HFF-Myc (cell line): ENCODE measurements around the gene ZNF25.
A peak's percentile ranks its signal among the peaks of the same experiment; 100 is the strongest.
"Not testable (repeated sequence)": the region's sequence is repeated elsewhere in the genome, so short reads cannot be mapped to it uniquely, and the experiment has no call there.

Source experiments
- DNase-seq: peaks from one replicate; pipeline ENCODE4 v3.0.0-alpha.2; 2011; ENCODE audit warnings: low read depth; ENCODE audit errors: extremely low read depth
- H3K4me3 ChIP-seq: replicated peaks from 2 replicates; pipeline ENCODE4 v1.5.1; 2011; ENCODE audit warnings: low read depth, mild to moderate bottlenecking, control low read depth, low read length
- TF ChIP-seq, protein P1 (sequence below): IDR thresholded peaks from 2 replicates; pipeline ENCODE4 v1.5.1; 2012; ENCODE audit warnings: mild to moderate bottlenecking, low read depth, low read length, control low read depth; ENCODE audit errors: missing control alignments

ZNF25 gene

DNA sequence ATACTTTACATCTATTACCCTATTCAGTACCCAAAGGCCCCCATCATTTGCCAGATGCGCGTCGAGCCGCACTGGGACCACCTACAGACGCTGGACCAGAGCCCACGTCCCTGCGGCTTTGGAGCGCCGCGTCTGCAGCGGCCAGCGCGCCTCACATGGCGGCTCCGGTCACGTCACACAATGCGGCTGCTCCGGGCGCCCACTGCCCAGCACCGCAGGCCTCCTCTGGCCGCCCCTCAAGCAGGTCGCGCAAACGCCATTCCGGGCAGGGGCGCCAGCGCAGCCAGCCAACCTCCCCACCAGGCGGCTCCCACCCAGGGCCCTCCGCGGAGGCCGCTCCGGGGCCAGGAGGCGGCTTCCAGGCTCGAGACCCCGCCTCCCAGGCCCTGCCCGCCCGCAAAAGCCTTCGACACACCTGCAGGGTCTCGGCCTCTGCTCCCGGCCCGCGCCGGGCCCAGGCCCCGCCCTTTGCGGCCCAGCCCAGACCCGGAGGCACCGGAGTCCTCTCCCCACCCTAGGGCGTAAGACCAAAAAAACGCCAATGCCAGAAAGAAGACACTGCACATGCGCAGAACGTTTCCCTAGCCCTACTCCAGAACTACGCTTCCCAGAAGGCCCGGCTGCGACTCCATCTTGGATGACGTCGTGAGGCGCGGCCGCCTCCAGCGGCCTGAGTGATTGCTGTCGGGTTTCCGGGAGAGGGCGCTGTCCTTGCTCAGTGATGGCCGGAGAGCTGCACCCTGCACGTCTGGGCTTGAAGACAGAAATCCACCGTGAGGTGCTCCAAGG lies at the start of gene ZNF25:
TSS of gene ZNF25 (minus strand) at position 557 of the 789 bp plus-strand sequence. CDS start 4,925 bp downstream, outside the sequence.
- DNase-seq, result peak; percentile 98
- peak within 1 kb of the TSS; percentile 66 for H3K4me3 ChIP-seq
- TF ChIP-seq, protein P1, sequence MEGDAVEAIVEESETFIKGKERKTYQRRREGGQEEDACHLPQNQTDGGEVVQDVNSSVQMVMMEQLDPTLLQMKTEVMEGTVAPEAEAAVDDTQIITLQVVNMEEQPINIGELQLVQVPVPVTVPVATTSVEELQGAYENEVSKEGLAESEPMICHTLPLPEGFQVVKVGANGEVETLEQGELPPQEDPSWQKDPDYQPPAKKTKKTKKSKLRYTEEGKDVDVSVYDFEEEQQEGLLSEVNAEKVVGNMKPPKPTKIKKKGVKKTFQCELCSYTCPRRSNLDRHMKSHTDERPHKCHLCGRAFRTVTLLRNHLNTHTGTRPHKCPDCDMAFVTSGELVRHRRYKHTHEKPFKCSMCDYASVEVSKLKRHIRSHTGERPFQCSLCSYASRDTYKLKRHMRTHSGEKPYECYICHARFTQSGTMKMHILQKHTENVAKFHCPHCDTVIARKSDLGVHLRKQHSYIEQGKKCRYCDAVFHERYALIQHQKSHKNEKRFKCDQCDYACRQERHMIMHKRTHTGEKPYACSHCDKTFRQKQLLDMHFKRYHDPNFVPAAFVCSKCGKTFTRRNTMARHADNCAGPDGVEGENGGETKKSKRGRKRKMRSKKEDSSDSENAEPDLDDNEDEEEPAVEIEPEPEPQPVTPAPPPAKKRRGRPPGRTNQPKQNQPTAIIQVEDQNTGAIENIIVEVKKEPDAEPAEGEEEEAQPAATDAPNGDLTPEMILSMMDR, result peak; percentile 96

DNA sequence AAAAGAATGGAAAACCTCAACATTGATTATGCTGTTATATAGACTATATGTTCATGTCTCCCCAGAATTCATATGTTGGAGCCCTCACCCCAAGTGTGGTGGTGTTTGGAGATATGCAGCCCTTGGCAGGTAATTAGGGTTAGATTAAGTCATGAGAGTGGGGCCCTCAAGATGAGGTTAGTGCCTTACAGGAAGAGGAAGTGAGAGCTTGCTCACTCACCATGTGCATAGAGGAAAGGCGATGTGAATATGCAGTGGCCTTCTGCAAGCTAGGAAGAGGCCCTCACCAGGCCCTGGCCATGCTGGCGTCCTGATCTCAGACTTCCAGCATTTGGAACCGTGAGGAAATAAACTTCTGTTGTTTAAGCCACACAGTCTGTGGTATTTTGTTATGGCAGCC lies 48.8 kb upstream of the ZNF25 start:
- DNase-seq, result no peak
- TF ChIP-seq, protein P1, result no peak

DNA sequence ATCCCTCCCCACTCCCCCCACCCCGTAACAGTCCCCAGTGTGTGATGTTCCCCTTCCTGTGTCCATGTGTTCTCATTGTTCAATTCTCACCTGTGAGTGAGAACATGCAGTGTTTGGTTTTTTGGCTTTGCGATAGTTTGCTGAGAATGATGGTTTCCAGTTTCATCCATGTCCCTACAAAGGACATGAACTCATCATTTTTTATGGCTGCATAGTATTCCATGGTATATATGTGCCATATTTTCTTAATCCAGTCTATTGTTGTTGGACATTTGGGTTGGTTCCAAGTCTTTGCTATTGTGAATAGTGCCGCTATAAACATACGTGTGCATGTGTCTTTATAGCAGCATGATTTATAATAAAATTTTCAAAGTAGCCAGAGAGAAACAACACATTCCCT lies 42.7 kb upstream of the ZNF25 start:
- not testable (repeated sequence) for H3K4me3 ChIP-seq

More for the DNA sequence above, 48.8 kb upstream of the ZNF25 start:
- no peak overlapping the region for H3K4me3 ChIP-seq

DNA sequence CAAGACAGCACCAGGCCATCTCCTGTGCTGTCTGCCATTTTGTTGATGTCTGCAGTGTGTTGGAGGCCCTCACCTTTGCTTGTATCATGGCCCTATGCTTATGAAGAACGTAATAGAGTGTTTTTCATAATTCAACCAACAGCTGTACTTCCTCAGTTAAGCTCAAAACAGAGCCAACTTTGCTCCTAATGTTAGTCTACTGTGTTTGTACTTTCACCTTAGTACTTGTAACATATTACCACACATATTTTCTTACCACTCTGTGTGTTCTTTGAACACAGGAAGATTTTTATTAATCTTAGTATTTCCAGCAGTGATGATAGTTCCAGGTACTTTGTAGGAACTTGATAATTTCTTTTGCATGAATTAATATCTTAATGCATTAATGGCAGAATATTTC lies 39.9 kb upstream of the ZNF25 start:
- no peak overlapping the region for H3K4me3 ChIP-seq
- DNase-seq, result no peak
- TF ChIP-seq, protein P1, result no peak

More for the DNA sequence above, 42.7 kb upstream of the ZNF25 start:
- DNase-seq, result not testable (repeated sequence)

DNA sequence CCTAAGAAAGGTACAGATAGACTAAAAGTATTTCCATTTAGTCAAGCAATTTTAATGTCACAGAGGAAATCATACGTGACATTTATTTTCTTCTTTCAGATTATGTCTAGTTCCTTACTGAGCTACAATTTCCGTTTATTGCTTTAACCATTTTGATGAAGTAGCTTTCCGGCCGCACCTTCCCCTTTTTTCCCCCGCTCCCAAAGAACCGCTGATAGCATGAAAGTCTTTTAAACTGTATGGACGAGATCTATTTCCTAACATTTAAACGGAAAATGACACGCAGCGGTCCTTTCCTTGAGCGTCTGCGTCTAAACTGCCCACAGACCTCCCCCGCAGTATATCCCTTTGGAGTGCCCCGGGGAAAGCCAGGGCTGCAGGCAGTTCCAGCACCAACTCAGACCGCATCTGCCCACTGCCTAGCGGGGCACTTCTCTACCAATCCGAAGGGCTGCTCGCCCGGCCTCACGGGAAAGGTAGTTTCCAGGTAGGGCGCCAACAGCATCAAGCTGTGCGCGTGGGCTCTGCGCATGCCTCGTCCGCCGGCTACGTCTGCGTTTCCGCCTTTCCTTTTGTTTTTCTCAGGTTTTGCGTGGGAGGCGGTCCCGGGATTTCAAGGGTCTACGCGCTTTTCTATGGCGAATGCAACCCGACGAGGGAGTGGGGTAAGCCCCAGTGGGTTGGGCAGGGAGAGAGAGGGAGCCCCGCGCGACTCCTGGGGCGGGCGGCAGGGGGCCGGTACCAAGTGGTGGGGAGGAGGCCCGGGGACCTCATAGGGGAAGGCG lies 33.9 kb upstream of the ZNF25 start, which contains the start of gene ZNF33A:
TSS of gene ZNF33A (plus strand) at position 557 of the 785 bp plus-strand sequence. CDS start 1,667 bp downstream, outside the sequence.
- DNase-seq, result peak; percentile 74
- peak within 1 kb of the TSS; percentile 51 for H3K4me3 ChIP-seq
- TF ChIP-seq, protein P1, result no peak

DNA sequence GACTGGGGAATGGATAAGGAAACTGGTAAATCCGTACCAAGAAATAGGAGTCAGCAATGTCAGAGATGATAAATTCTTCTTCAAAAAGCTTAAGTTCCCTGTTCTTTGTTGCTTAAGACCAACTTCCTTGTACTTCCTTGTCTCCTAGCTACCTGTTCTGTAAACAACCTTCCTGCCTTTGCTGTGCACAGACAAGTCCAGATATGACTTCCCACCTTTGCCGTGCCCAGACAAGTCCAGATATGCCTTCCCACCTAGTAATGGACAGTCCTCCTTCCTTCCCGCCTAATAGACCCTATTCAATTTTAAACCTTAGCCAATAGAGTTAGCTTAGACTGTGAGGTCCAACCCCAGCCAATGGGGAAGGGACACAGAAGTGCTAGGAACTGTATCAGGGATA lies 31.5 kb upstream of the ZNF25 start:
- TF ChIP-seq, protein P1, result no peak
- no peak overlapping the region for H3K4me3 ChIP-seq
- no peak for DNase-seq

DNA sequence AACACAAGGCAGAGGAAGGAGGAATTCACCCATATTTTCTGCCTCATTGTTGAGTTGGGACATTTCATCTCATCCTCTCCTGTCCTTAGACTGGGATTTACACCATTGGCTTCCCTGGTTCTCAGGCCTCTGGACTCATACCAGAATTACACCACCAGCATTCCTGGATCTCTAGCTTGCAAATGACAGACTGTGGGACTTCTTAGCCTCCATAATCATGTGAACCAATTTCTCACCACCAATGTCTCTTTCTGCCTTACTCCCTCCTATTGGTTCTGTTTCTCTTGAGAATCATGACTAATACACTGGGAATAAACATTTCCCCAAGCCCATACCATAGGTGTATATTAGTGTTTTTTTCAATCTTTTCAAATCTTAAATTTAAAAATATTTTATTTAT lies 31.1 kb upstream of the ZNF25 start:
- TF ChIP-seq, protein P1, result no peak
- H3K4me3 ChIP-seq, result no peak overlapping the region
- no peak for DNase-seq
